Measurements from ENCODE around the gene INSR.
"Not testable (repeated sequence)": the region's sequence is repeated elsewhere in the genome, so short reads cannot be mapped to it uniquely, and the experiment has no call there.

Gene INSR

DNA sequence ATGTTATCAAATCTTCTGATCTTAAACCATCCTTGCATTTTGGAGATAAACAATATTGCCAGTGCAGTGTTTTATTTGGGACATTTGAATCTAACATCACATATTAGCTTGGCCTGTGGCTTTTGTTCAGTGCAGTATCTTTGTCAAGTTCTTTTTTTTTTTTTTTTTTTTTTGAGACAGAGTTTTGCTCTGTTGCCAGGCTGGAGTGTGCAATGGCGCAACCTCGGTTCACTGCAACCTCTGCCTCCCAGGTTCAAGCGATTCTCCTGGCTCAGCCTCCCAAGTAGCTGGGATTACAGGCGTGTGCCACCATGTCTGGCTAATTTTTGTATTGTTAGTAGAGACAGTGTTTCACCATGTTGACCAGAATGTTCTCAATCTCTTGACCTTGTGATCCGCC, 148.1 kb downstream of the INSR start:
- DNase-seq (ENCODE audit: low read depth in 1 of 2, low spot score in 1 of 2) = not testable (repeated sequence)

DNA sequence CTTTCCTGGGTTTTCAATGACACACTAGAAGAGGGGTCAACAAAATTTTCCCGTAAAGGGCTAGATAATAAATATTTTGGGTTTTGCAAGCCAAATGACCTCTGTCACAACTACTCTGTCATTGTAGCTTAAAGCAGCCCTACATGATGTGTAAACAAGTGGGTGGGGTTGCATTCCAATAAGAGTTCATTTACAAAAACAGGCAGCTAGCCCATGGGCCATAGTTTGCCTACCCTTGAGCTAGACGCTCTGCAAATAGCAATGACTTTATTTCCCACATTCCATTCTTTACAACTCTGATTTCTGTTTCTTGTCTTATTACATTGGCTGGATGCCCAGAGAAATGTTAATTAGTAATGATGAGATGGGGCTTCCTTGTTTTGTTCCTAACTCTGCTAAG, 148.7 kb downstream of the INSR start:
- no peak for DNase-seq (ENCODE audit: low read depth in 1 of 2, low spot score in 1 of 2)

DNA sequence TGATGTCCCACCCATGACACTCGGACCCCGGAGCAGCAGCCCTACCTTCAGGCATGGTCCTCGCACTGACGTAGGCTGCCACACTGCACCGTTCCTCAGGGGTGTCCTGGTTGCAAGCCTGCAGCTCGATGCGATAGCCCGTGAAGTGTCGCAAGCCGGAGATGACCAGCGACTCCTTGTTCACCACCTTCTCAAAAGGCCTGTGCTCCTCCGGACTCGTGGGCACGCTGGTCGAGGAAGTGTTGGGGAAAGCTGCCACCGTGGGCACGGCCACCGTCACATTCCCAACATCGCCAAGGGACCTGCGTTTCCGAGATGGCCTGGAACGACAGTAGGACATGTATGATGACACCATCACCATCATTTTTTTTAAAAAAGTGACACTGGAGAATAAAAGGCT, 151.4 kb downstream of the INSR start:
- no peak for DNase-seq (ENCODE audit: low read depth in 1 of 2, low spot score in 1 of 2)

DNA sequence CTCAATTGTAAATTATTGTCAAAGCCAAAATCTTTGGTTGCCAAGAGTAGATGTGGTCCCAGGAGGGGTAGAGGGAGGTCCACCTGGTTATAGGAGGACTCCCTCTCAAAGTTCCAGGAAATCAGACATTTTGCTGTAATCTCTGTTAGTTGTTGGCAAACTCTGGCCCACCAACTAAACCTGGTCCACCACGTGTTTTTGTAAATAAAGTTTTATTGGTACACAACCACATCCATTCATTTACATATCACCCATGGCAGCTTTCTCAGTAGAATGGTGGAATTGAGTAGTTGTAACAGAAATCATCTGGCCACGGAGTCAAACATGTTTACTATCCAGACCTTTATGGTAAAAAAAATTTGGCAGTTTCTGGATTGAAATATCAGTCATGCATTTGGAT, 154.1 kb downstream of the INSR start:
- DNase-seq (ENCODE audit: low read depth in 1 of 2, low spot score in 1 of 2) = no peak

DNA sequence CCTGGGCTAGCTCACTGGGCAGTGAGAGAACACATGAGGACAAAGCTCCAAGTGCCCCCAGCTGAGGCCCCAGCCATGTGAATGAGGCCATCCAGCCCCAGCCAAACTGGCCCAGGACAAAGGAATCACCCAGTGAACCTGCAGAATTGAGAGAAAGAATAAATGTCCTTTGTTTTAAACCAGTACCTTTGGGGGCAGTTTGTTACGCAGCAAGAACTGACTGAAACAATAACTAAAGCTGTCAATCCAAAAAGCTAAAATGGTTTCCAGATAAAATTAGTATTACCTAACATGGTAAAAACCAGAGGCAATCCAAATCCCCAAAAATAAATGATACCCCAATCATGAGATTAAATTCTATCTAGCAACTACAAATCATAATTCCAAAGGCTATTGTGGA, 155.1 kb downstream of the INSR start:
- DNase-seq (ENCODE audit: low read depth in 1 of 2, low spot score in 1 of 2) = no peak

DNA sequence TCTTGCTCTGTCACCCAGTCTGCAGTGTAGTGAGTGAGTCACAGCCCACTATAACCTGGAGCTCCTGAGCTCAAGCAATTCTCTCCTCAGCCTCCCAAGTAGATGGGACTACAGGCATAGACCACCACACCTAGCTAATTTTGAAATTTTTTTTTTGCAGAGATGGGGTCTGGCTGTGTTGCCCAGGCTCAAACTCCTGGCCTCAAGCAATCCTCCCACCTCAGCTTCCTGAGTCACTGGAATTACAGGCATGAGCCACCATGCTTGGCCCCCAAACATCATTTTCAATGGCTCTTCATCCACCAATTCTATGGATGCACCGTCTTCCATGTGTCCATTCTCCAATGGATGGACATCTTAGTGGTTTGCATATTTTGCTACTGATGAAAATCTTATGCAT, 155.8 kb downstream of the INSR start:
- no peak for DNase-seq (ENCODE audit: low read depth in 1 of 2, low spot score in 1 of 2)

DNA sequence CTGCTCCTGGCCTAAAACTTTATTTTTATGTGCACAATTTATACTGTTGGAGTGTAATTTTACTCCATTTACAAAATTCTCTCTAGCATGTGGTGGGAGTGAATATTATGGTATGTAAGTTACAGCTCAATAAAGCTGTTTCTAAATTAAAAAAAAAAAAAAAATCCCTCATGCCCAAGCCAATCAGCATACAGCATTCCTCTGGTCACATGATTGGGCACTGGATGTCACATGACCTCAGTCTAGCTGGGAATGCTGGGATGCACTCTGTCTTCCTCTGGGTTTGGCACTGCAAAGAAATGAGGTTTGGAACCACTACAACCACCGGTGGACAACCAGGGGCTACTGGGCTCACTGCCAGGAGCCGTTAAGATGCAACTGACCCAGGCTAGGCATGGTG, 157.1 kb downstream of the INSR start:
- DNase-seq (ENCODE audit: low read depth in 1 of 2, low spot score in 1 of 2) = no peak

DNA sequence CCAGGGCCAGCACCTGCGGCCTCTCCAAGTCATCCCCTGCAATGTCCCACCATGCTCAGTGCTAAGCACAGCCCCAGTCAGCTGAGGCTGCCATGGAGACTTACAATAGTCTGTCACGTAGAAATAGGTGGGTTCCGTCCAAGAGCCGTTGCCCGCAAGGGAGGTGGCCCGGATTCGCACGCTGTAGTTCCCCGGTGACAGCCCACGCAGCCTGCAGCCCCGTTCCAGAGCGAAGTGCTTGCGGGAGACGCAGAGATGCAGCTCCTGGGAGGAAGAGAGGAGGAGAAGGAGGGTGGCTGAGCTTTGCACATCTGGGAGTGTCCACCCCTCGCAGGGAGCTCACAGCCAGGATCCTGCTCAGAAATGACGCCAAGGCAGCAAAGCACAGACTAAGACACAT, 162.2 kb downstream of the INSR start:
- no peak for DNase-seq (ENCODE audit: low read depth in 1 of 2, low spot score in 1 of 2)

DNA sequence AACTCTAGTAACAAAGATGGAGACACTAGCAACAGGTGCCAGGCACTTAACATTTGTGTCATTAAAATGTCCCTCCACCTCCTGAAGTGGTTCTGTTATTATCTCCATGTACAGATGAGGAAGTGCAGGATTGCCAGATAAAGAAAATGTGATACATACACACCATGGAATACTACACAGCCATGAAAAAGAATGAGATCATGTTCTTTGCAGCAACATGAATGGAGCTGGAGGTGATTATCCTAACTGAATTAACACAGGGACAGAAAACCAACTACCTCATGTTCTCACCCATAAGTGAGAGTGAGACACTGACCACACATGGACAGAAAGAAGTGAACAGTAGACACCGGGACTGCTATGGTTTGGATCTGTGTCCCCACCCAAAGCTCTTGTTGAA, 164.2 kb downstream of the INSR start:
- DNase-seq (ENCODE audit: low read depth in 1 of 2, low spot score in 1 of 2) = no peak

DNA sequence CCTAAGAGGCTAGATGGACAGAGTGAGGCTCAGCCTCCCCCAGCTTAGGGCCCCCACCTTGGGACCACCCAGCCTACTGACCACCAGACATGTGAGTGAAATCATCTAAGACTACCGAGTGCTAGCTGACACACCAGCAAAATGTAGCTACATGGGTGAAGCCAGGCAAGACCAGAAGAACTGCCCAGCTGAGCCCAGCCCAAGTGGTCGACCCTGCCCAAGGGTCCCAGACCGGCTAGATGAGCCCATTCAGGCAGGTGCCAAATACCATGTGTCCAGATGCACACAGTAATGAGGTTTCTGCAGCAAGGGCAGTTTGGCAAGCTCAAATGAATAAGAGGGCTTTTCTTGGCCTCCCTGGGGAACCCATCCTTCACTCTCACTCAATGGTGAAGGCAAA, 168.1 kb downstream of the INSR start:
- no peak for DNase-seq (ENCODE audit: low read depth in 1 of 2, low spot score in 1 of 2)

DNA sequence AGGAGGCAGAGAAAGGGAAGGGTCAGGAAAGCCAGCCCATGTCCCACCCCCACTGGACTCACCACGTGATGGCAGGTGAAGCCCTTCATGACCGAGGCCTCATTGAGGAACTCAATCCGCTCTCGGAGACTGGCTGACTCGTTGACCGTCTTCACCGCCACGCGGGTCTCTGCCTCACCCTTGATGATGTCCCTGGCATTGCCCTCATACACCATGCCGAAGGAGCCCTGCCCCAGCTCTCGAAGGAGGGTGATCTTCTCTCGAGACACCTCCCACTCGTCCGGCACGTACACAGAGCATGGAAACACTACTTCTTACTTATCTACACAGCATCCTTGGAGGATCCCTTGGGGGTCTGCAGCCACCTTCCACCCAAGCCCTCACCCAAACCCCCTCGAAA, 169.0 kb downstream of the INSR start:
- DNase-seq (ENCODE audit: low read depth in 1 of 2, low spot score in 1 of 2) = no peak

DNA sequence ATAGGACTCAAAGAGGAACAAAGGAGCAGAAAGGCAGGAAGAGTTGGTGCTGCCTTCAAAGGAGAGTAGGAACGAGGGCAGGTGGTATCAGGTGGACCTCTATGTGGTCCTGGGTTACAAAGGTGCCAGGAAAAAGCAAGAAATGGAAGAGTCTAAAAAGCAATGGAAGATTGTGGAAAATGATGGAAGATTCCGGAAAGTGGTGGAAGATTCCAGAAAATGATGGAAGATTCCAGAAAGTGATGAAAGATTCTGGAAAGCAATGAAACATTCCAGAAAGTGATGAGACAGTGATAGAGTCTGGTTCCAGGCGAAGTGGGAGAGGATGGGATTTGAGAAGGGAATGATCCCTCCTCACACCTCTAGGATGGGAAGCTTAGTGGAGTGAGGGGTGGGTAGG, 169.4 kb downstream of the INSR start:
- DNase-seq (ENCODE audit: low read depth in 1 of 2, low spot score in 1 of 2) = no peak

DNA sequence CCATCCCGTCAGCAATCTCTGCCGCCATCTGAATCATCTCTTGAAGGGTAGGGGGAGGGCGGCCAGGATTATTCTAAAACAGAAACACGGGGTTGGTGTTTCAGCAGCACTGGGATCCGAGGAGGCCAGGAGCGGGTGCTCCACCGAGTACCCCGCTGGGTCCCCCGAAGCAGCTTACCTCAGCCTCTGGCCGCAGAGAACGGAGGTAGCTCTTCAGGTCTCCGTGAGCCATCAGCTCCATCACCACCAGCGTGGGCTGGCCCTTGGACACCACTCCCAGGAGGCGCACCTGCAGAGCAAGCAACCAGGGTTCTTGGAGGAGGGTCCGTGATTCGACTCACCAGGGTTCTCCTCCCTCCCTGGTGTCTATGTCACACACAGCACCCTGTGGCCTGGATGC, 171.5 kb downstream of the INSR start:
- DNase-seq (ENCODE audit: low read depth in 1 of 2, low spot score in 1 of 2) = no peak

DNA sequence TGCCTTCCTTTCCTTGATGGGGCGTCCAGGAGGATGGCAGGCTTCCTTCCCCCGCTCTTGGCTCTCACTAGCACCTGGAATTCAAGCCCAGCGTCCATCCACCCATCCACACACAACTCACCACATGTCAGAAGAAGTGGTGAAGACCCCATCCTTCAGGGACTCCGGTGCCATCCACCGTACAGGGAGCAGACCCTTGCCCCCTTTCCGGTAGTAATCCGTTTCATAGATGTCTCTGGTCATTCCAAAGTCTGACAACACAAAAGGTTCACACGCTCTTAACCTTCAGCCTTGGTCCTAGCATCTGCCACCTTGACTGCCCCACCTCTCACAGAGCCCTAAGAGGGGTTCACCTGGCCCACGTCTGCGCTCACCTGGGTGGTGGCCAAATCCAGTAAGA, 173.7 kb downstream of the INSR start:
- no peak for DNase-seq (ENCODE audit: low read depth in 1 of 2, low spot score in 1 of 2)

DNA sequence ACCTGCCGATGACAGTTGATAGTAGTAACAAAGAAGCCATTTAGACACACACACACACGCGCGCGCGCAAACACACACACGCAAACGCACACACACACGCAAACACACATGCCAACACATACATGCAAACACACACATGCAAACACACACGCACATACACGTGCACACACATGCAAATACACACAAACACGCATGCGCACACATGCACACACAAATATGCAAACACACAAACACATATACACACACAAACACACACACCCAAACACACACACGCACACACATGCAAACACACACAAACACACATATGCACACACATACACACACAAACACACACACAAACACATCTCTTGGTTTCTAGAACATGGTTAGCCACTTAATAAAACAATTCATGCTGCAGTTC, 174.6 kb downstream of the INSR start:
- no peak for DNase-seq (ENCODE audit: low read depth in 1 of 2, low spot score in 1 of 2)

DNA sequence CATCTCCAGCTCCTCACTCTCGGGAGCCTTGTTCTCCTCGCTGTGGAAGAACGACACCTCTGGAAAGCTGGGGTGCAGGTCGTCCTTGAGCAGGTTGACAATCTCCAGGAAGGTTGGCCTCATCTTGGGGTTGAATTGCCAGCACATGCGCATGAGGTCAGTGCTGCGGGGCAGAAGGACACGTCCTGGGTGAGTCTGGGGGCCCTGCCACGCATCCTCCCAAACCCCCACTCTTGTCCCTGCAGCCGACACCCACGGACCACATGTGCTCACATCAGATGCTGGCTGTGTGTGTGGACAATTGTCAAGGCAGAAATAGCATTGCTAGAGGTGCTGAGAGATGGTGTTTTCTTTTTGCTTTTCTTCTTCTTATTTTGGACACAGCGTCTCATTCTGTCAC, 177.0 kb downstream of the INSR start:
- DNase-seq (ENCODE audit: low read depth in 1 of 2, low spot score in 1 of 2) = no peak

DNA sequence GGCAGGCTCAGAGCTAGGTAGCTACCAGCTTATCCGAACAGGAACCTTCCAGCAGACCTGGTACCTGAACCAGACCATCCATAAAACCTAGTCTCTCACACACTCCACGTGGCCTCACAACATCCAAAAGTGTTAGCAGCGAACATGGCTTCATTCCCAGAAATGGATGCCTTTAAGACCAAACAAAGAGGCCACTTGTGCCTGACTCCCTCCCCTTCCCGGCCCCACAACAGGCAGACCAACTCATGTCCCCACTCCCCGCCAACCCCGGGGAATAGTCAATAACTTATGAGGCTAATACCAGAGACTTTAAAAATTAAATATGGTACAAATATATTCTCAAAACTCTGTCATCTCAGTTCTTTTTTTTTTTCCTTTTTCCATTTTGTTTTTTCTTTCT, 178.5 kb downstream of the INSR start:
- no peak for DNase-seq (ENCODE audit: low read depth in 1 of 2, low spot score in 1 of 2)

DNA sequence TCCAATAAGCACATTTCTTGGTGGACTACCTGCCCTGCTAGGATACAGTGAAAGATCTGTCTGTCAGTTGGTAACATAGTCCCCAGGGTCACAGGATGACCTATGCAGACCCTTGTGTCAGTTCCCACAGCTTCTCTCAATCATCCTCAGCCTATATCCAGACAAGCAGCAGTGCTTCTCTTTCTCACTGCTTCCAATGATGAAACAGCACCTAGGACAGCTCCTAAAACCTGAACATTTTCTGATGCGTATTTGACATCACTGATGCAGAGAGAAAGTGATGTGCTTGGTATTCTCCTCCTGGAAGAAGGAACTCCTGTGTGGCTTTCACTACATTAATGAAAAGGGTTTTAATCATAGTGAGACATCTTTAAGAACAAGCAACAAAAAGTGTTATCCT, 181.0 kb downstream of the INSR start:
- no peak for DNase-seq (ENCODE audit: low read depth in 1 of 2, low spot score in 1 of 2)

DNA sequence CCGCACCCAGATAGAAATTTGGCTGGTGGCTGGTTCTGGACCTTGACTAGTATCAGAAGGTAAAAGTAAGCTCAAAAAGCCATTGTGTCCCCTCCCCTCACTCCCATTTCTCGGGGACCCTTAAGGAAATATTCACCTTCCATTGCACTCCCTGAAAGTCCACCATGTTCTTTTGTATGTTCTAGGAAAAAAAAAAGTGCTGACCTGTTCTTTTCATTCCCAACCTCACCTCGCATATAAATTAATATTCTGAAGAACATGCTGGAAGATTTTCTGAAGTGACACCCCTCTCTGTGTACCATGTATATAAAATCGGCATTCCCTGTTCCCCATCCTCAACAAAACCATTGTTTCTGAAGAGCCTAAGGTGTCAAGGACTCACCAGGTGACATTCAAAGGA, 181.5 kb downstream of the INSR start:
- DNase-seq (ENCODE audit: low read depth in 1 of 2, low spot score in 1 of 2) = no peak

DNA sequence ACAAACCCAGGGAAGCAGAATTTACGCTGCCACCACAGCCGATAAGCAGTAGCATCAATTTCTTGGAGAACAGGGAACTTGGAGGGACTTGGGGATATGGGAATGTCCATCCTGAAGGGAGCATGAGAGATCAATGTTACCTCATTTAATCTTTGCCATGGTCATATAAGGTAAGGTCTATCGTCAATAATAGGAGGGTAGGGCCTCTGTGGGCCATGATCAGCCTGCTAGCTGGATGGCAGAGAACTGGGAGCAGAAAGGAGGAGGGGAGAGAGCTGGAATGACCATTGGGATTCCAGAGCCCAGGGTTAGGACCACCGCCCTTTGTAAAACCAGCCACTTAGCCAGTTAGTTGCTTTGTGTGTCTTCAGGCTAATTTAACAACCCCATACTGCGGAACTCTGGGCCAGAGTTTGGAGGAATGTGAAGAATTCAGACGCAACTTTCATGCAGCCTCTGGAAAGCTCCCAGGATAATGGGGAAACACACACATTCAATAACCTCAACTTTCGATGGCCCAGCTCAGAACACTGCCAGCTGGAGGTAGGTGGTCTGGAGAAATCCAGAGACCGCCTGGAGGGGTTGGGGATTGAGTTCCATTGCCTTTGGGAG, 184.4 kb downstream of the INSR start:
- no peak for DNase-seq (ENCODE audit: low read depth in 1 of 2, low spot score in 1 of 2)

DNA sequence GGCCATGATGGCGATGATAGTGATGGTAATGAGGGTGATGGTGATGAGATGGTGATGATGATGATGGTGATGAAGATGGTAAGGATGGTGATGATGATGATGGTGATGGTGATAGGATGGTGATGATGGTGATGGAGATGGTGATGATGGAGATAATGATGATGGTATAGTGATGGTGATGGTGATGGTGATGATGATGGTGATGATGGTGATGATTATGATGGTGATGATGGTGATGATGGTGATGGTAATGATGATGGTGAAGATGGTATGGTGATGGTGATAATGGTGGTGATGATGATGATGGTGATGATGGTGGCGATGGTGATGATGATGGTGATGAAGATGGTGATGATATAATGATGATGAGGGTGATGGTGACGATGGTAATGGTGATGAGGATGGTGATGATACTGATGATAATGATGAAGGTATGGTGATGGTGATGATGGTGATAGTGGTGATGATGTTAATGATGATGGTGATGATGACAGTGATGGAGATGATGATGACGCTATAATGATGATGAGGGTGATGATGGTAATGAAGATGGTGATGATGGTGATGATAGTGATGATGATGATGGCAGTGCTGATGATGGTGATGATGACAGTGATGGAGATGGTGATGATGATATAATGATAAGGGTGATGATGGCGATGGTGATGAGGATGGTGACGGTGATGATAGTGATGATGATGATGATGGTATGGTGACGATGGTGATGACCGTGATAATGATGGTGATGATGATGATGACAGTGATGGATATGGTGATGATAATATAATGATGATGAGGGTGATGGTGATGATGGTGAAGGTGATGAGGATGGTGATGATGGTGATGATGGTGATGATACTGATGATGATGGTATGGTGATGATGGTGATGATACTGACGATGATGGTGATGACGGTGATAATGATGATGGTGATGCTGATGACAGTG, 187.2 kb downstream of the INSR start:
- DNase-seq (ENCODE audit: low read depth in 1 of 2, low spot score in 1 of 2) = no peak

DNA sequence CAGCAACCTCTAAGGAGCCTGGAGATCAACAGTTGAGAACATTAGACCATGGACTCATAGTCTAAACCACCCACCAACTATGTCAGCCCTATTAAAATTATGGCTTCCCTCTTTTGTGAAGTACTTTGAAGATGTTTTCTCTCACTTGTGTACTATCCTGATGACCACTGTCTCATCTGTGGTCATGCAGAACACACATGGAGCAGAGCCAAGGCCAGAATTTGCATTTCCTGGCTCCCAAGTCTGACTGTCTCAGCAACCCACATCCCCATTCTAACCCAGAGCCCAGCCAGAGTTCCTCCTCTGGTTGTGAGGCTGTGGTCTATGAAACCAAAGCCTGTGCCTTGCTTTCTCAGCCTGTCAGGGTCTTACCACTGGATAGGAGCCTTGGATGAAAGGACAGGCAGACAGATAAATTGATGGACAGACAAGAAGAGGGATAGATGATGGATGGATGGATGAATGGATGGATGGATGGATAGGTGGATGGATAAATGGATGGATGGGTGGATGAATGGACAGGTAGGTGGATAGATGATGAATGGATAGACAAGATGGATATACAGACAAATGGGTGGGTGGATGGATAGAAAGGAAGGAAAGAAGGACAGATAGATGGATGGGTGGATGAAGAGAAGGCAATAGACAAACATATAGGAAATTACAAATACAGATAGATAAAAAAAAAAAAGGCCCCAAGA, 189.3 kb downstream of the INSR start:
- DNase-seq (ENCODE audit: low read depth in 1 of 2, low spot score in 1 of 2) = no peak

Data from activated T-helper 1 cell treated with anti-CD3 and anti-CD28 coated beads, Interleukin-2, amount 50 U/mL, for 16 hours (primary cell).